Liver (tissue), 9 donors: ENCODE measurements around the gene BIN1. TPM values are rescaled to one million over a fixed set of nuclear protein-coding genes. Genes with fewer than 3 reads are reported as not detected.

Experiments used
- DNase-seq: peaks from one replicate; pipeline ENCODE4 v3.0.0-alpha.2; 2017; ENCODE audit warnings: low spot score
- H3K27ac ChIP-seq, 2 donors: one replicate each; pipeline ENCODE4 v1.7.0; 2013; ENCODE audit warnings: inconsistent platforms in 2 of 2, low read length in 2 of 2, control low read depth in 1 of 2, low read depth in 1 of 2, mild to moderate bottlenecking in 1 of 2
- H3K27me3 ChIP-seq, 4 donors: one replicate each; pipeline versions ENCODE4 v1.6.1 to v1.7.0; 2013; ENCODE audit warnings: low read length in 3 of 4, inconsistent platforms in 1 of 4, mild to moderate bottlenecking in 1 of 4, moderate library complexity in 1 of 4; ENCODE audit not compliant: control insufficient read depth in 4 of 4, insufficient read depth in 4 of 4
- H3K36me3 ChIP-seq, 4 donors: one replicate each; pipeline versions ENCODE4 v1.6.1 to v1.7.0; 2013; ENCODE audit warnings: low read length in 3 of 4, mild to moderate bottlenecking in 3 of 4, low read depth in 1 of 4, moderate library complexity in 1 of 4; ENCODE audit not compliant: control insufficient read depth in 4 of 4, insufficient read depth in 3 of 4
- H3K4me1 ChIP-seq, 4 donors: one replicate each; pipeline versions ENCODE4 v1.6.1 to v1.7.0; 2013; ENCODE audit warnings: low read length in 3 of 4, mild to moderate bottlenecking in 3 of 4, moderate library complexity in 1 of 4; ENCODE audit not compliant: control insufficient read depth in 4 of 4, insufficient read depth in 4 of 4
- H3K4me3 ChIP-seq, 3 donors: one replicate each; pipeline versions ENCODE4 v1.6.1 to v1.7.0; 2013; ENCODE audit warnings: low read length in 3 of 3, control low read depth in 1 of 3, low read depth in 1 of 3, mild to moderate bottlenecking in 1 of 3
- H3K9ac ChIP-seq, 2 donors: one replicate each; pipeline ENCODE4 v1.7.0; 2013; ENCODE audit warnings: low read length in 2 of 2, mild to moderate bottlenecking in 2 of 2, moderate library complexity in 2 of 2, control low read depth in 1 of 2, low read depth in 1 of 2
- H3K9me3 ChIP-seq, 4 donors: one replicate each; pipeline versions ENCODE4 v1.6.1 to v1.7.0; 2013; ENCODE audit warnings: low read length in 3 of 4; ENCODE audit not compliant: control insufficient read depth in 4 of 4
- ATF3 ChIP-seq: IDR thresholded peaks from 2 replicates; pipeline ENCODE4 v1.6.1; 2016; ENCODE audit warnings: antibody characterized with exemption
- CTCF ChIP-seq: fragments of 150-350 bp; IDR thresholded peaks from 2 replicates; pipeline ENCODE4 v1.5.1; 2017; ENCODE audit warnings: improper control_type of control experiment, low read depth, low read length; ENCODE audit not compliant: missing input control
- EGR1 ChIP-seq, 2 donors: IDR thresholded peaks; 2 replicates each; pipeline ENCODE4 v1.6.1; 2016 to 2018; ENCODE audit warnings: antibody characterized with exemption in 2 of 2, low read depth in 2 of 2
- FOXA2 ChIP-seq: IDR thresholded peaks from 2 replicates; pipeline ENCODE4 v1.6.1; 2016; ENCODE audit warnings: antibody characterized with exemption
- HNF4A ChIP-seq, 2 donors: conservative IDR thresholded peaks; 2 replicates each; pipeline ENCODE4 v1.6.1; 2016; ENCODE audit warnings: antibody characterized with exemption in 2 of 2, mild to moderate bottlenecking in 2 of 2
- JUND ChIP-seq, 2 donors: IDR thresholded peaks; 2 replicates each; pipeline ENCODE4 v1.6.1; 2016; ENCODE audit warnings: antibody characterized with exemption in 2 of 2
- MAX ChIP-seq: IDR thresholded peaks from 2 replicates; pipeline ENCODE4 v1.6.1; 2016; ENCODE audit warnings: antibody characterized with exemption
- NR2F2 ChIP-seq: IDR thresholded peaks from 2 replicates; pipeline ENCODE4 v1.6.1; 2016; ENCODE audit warnings: antibody characterized with exemption
- RAD21 ChIP-seq, 2 donors: IDR thresholded peaks; 2 replicates each; pipeline ENCODE4 v1.6.1; 2016; ENCODE audit warnings: antibody characterized with exemption in 2 of 2, mild to moderate bottlenecking in 2 of 2
- REST ChIP-seq: IDR thresholded peaks from 2 replicates; pipeline ENCODE4 v1.6.1; 2016; ENCODE audit warnings: antibody characterized with exemption, mild to moderate bottlenecking
- RXRA ChIP-seq, 2 donors: IDR thresholded peaks; 2 replicates each; pipeline ENCODE4 v1.6.1; 2017 to 2018; ENCODE audit warnings: antibody characterized with exemption in 2 of 2, mild to moderate bottlenecking in 1 of 2
- SP1 ChIP-seq: IDR thresholded peaks from 2 replicates; pipeline ENCODE4 v1.6.1; 2018; ENCODE audit warnings: antibody characterized with exemption, mild to moderate bottlenecking
- YY1 ChIP-seq: IDR thresholded peaks from 2 replicates; pipeline ENCODE4 v1.6.1; 2016; ENCODE audit warnings: antibody characterized with exemption, mild to moderate bottlenecking
- ZBTB33 ChIP-seq: IDR thresholded peaks from 2 replicates; pipeline ENCODE4 v1.6.1; 2016; ENCODE audit warnings: antibody characterized with exemption
- WGBS: extraction: QIAGEN DNeasy Blood & Tissue Kit; methylation state at CpG from one replicate; pipeline ENCODE4 v1.1.7; 2013; 5-methylcytosine and 5-hydroxymethylcytosine counted together
- polyA plus RNA-seq, 2 donors: library from polyadenylated mRNA; stranded (reverse) in 1 of 2; unstranded in 1 of 2; fragments of 200-250 nt in 1 of 2; fragments of >200 nt in 1 of 2; fragmentation: Nextera tagmentation in 1 of 2; extraction: Ambion mirVana in 1 of 2; gene quantifications; one replicate each; pipeline versions ENCODE4 v1.2.1 to v1.2.3, GENCODE V29; 2013 to 2015
- total RNA-seq, 2 donors: library from RNA; depleted of rRNA; stranded (reverse); fragments of >200 nt; gene quantifications; one replicate each; pipeline ENCODE4 v1.2.3, GENCODE V29; 2014
- donor health status: healthy.
- donor health status: healthy.
- donor health status: healthy.
- donor health status: healthy.
- donor health status: healthy.

Gene BIN1
- total and polyA plus RNA-seq, 4 donors = 13.3 to 21.5 (median 15.0) TPM

GRCh38 chr2:127128445-127128904 lies 21.5 kb upstream of the BIN1 start:
- WGBS = 16% methylated on average over 8 of the region's 8 CpGs
- peak overlapping the region in 2 of 3 donors; percentile 23 to 55 for H3K4me3 ChIP-seq

GRCh38 chr2:127125821-127126220 lies 18.9 kb upstream of the BIN1 start:
- WGBS = 64% methylated on average over 1 of the region's 1 CpG
- Histone ChIP-seq H3K4me1 (peaks cover 0 to 13% (median 9%) of the 10 kb centered on the region in 4 donors), H3K27ac (no peak overlapping the region), H3K9ac (no peak overlapping the region), H3K9me3 (no peaks in the 10 kb centered on the region), H3K4me3 (no peak overlapping the region), H3K27me3 (no peaks in the 10 kb centered on the region), H3K36me3 (no peaks in the 10 kb centered on the region)
- DNase-seq = no peak
- TF ChIP-seq ATF3 (no peak), FOXA2 (no peak), REST (no peak), YY1 (no peak), EGR1 (IDR thresholded peaks at IDR 0.05; ENCODE audit: low read depth in 2 of 2) (no peak), HNF4A (conservative IDR thresholded peaks at IDR 0.05) (no peak), CTCF (no peak), NR2F2 (no peak), RAD21 (IDR thresholded peaks at IDR 0.05) (no peak), JUND (IDR thresholded peaks at IDR 0.05) (no peak)

More at GRCh38 chr2:127128445-127128904, 21.5 kb upstream of the BIN1 start:
- no peak for DNase-seq
- Histone ChIP-seq H3K4me1 (peaks cover 0 to 13% (median 9%) of the 10 kb centered on the region in 4 donors), H3K36me3 (no peaks in the 10 kb centered on the region), H3K27me3 (no peaks in the 10 kb centered on the region), H3K9me3 (no peaks in the 10 kb centered on the region), H3K9ac (peak overlapping the region in 1 of 2 donors; percentile 47), H3K27ac (peak overlapping the region in 1 of 2 donors; percentile 68)
- TF ChIP-seq RXRA (IDR thresholded peaks at IDR 0.05) (peak; percentile 54 to 75), SP1 (peak; percentile 71), FOXA2 (peak; percentile 19), ATF3 (no peak), RAD21 (IDR thresholded peaks at IDR 0.05) (peak; percentile 52 to 56), JUND (IDR thresholded peaks at IDR 0.05) (no peak), MAX (peak; percentile 48), CTCF (peak; percentile 13), EGR1 (IDR thresholded peaks at IDR 0.05; ENCODE audit: low read depth in 2 of 2) (no peak), ZBTB33 (no peak), HNF4A (conservative IDR thresholded peaks at IDR 0.05) (peak; percentile 60 to 74), YY1 (peak; percentile 51)
